ENCODE results near the gene OR11A1.
A peak's percentile ranks its signal among the peaks of the same experiment; 100 is the strongest.

OR11A1 gene, protein sequence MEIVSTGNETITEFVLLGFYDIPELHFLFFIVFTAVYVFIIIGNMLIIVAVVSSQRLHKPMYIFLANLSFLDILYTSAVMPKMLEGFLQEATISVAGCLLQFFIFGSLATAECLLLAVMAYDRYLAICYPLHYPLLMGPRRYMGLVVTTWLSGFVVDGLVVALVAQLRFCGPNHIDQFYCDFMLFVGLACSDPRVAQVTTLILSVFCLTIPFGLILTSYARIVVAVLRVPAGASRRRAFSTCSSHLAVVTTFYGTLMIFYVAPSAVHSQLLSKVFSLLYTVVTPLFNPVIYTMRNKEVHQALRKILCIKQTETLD

DNA sequence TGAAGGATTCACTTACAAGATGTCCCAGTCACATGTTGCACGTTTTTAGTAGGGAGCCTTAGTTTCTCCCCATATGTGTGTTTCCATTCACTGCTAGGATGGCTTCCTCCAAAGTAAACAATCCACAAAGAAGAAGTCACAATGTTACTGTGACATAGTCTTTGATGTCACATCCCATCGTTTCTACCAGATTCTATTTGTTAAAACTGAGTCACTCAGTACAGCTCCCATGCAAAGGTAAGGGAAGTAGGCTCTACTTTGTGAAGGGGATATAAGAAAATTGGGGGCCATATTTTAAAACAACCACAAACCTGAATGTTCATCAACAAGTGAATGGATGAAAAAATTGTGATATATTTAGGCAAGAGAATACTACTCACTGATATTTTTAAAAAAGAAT lies at the start of gene OR11A1, which contains the start of gene OR2H1:
Gene OR11A1 (minus strand): TSS at position 101 of the 400 bp plus-strand sequence. CDS start 29,430 bp downstream, outside the sequence.
Gene OR2H1 (plus strand): TSS at position 185 of the 400 bp plus-strand sequence. CDS start 4,615 bp downstream, outside the sequence.
- no peak for TF ChIP-seq GATA1 (IDR thresholded peaks at IDR 0.05; ENCODE audit: low read depth, low read length)
- TF ChIP-seq POLR2A (IDR thresholded peaks at IDR 0.05; ENCODE audit: low read length) = no peak
- DNase-seq = no peak

DNA sequence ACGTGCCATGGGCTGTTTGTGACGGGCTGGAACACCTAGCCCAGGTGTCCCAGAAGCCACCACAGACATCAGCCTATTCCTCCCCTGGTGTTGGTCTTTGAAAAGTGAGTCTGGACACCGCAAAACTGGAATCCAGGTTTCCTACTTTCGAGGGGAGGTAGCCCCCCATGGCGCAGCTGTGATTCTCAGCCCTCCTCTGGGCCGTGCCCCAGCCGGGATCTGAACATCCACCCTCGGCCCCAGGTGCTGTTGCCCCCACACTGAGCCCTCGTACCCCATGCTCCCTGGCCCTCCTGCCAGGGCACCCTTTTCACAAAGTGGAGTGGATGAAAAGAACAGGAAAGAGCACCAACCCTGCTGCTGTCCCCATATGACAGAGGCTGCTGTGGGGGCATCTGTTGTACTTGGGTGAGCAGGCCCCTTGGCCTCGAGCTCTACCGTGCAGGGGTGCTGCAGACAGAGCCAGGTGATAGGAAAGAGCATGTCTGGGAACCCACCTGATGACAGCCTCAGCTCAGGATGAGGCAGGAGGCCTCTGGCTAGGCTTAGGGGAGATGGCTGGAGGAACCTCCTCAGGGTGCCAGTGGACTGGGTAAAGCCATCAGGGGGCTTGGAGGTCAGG lies 49.7 kb upstream of the OR11A1 start:
- no peak for DNase-seq
- TF ChIP-seq GATA1 (IDR thresholded peaks at IDR 0.05; ENCODE audit: low read depth, low read length) = no peak
- no peak for TF ChIP-seq POLR2A (IDR thresholded peaks at IDR 0.05; ENCODE audit: low read length)

- no peak for DNase-seq
- no peak for TF ChIP-seq POLR2A (IDR thresholded peaks at IDR 0.05; ENCODE audit: low read length)
- no peak for TF ChIP-seq GATA1 (IDR thresholded peaks at IDR 0.05; ENCODE audit: low read depth, low read length)
These were observed 48.9 kb upstream of the OR11A1 start for GRCh38 chr6:29505808-29506207.

DNA sequence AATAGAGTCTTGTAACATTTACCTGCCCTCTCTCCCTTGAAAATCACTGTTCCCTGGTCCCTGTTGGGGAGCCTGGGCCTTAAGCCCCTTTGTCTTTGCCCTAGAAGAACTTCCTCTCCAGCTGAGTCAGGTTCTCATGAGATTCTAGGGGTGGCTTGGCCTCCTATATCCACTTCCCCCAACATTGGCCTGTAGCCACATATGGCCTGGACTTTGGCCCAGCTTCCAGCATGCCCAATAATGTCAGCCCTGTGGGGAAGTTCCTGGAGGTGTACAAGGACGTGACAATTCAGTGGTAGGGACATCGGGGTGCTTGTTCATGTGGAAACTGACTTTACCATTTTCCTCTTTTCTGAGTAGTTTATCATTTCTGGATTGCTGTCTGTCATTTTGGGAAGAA lies 48.1 kb upstream of the OR11A1 start:
- DNase-seq = no peak
- TF ChIP-seq GATA1 (IDR thresholded peaks at IDR 0.05; ENCODE audit: low read depth, low read length) = no peak
- no peak for TF ChIP-seq POLR2A (IDR thresholded peaks at IDR 0.05; ENCODE audit: low read length)

DNA sequence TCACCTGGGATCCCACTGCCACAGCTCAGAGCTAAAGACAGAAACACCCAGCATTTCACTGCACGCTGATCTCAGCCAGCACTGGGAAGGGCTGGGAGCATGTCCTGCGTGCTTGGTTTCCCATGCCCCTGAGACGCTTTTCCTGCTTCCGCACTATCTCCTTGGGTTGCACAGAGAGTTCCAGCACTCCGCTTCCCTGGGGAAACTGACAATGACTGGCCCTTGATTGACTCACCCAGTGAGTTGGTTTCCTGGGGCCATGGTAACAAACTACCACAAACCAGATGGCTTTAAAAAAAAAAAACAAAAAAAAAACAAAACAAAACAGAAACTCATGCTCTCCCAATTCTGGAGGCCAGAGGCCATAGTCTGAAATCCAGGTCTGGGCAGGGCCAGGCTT lies 45.7 kb upstream of the OR11A1 start:
- DNase-seq = no peak
- TF ChIP-seq POLR2A (IDR thresholded peaks at IDR 0.05; ENCODE audit: low read length) (no peak), GATA1 (IDR thresholded peaks at IDR 0.05; ENCODE audit: low read depth, low read length) (no peak)

- TF ChIP-seq GATA1 (IDR thresholded peaks at IDR 0.05; ENCODE audit: low read depth, low read length) (no peak), POLR2A (IDR thresholded peaks at IDR 0.05; ENCODE audit: low read length) (no peak)
- no peak for DNase-seq
These were observed 45.3 kb upstream of the OR11A1 start for GRCh38 chr6:29502181-29502580.

- no peak for DNase-seq
- TF ChIP-seq GATA1 (IDR thresholded peaks at IDR 0.05; ENCODE audit: low read depth, low read length) (no peak), POLR2A (IDR thresholded peaks at IDR 0.05; ENCODE audit: low read length) (no peak)
These were observed 44.2 kb upstream of the OR11A1 start for GRCh38 chr6:29501106-29501505.

DNA sequence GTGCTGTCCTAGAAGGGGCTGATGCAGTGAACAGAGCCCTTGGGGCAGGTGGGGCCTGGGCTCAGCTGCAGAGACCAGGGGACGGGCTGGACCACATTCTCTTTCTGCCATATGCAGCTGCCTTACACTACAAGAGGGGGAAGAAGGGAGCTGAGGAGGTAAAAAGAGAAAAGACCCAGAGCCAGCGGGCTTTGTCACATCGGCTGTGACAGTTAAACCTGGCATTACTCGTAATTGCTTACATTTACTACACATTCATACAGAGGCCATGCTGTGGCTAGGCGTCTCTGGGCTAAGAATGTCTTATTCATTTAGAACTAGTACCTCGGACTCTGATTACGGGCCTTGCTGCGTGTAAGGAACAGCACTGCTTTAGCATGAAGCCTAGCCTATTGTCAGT lies 43.7 kb upstream of the OR11A1 start:
- TF ChIP-seq GATA1 (IDR thresholded peaks at IDR 0.05; ENCODE audit: low read depth, low read length) (no peak), POLR2A (IDR thresholded peaks at IDR 0.05; ENCODE audit: low read length) (no peak)
- no peak for DNase-seq

- DNase-seq = no peak
- TF ChIP-seq GATA1 (IDR thresholded peaks at IDR 0.05; ENCODE audit: low read depth, low read length) (no peak), POLR2A (IDR thresholded peaks at IDR 0.05; ENCODE audit: low read length) (no peak)
These were observed 42.8 kb upstream of the OR11A1 start for GRCh38 chr6:29499704-29500103.

DNA sequence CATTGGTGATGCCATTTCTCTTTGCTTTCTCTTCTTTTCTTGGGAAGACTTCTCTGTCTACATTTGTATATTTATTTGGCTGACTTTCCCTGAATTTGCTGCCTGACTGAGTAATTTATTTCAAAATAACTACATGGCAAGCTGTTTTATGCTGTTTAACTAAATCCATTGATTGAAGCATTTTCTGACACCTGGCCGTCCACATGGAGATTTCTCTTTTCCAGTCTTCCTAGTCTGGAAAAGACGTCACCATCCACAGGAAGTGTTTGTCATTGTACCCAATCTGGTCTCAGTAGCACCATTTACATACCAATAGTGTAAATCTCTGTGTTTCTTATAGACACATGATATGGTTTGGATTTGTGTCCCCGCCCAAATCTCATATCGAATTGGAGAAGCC lies 40.1 kb upstream of the OR11A1 start:
- TF ChIP-seq POLR2A (IDR thresholded peaks at IDR 0.05; ENCODE audit: low read length) = no peak
- no peak for TF ChIP-seq GATA1 (IDR thresholded peaks at IDR 0.05; ENCODE audit: low read depth, low read length)
- no peak for DNase-seq

GRCh38 chr6:29495571-29495970 lies 38.7 kb upstream of the OR11A1 start:
- TF ChIP-seq GATA1 (IDR thresholded peaks at IDR 0.05; ENCODE audit: low read depth, low read length) = no peak
- no peak for TF ChIP-seq POLR2A (IDR thresholded peaks at IDR 0.05; ENCODE audit: low read length)
- no peak for DNase-seq

DNA sequence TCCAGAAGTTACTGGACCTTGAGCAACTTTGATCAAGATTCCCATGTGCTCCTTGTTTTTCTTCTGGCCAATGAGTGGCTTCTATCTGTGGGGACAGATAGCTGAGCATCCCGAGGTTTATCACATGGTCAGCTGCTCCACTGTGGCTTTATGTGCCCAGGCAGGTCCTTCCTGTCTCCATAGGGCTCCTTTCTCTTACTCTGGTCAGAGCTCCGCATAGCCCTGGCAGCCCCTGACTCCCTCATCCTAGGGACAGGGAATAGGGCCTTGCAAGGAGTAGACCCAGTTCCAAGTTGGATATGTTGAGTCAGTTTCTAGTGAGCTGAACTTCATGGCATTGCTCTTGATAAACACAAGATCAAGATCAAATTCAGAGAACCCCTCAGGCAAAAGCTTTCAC lies 37.3 kb upstream of the OR11A1 start:
- no peak for TF ChIP-seq POLR2A (IDR thresholded peaks at IDR 0.05; ENCODE audit: low read length)
- no peak for TF ChIP-seq GATA1 (IDR thresholded peaks at IDR 0.05; ENCODE audit: low read depth, low read length)
- DNase-seq = no peak

GRCh38 chr6:29493261-29493660 lies 36.4 kb upstream of the OR11A1 start:
- no peak for TF ChIP-seq POLR2A (IDR thresholded peaks at IDR 0.05; ENCODE audit: low read length)
- TF ChIP-seq GATA1 (IDR thresholded peaks at IDR 0.05; ENCODE audit: low read depth, low read length) = no peak

GRCh38 chr6:29491574-29491973 lies 34.7 kb upstream of the OR11A1 start:
- no peak for DNase-seq
- no peak for TF ChIP-seq GATA1 (IDR thresholded peaks at IDR 0.05; ENCODE audit: low read depth, low read length)
- no peak for TF ChIP-seq POLR2A (IDR thresholded peaks at IDR 0.05; ENCODE audit: low read length)

More at GRCh38 chr6:29493261-29493660, 36.4 kb upstream of the OR11A1 start:
- DNase-seq = no peak

DNA sequence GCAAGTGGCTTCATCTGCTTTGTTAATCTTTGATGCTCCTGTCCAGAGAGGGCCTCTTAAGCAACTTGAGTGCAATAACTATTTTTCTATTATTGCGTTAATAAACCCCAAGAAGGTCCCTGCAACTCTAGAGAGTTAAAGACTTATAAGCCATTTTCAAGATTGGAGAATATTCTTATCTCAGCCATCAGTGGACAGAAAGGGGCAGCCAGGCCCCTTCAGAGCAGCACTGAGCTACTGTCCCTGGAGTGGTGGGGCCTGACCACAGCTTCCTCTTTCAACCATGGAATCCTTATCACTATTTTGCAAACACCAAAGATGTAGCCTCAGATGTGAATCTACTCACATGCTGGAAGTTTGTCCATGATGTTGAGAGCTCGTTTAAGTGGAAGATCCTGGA lies 33.7 kb upstream of the OR11A1 start:
- peak; percentile 8 to 49 for DNase-seq
- TF ChIP-seq GATA1 (IDR thresholded peaks at IDR 0.05; ENCODE audit: low read depth, low read length) (no peak), POLR2A (IDR thresholded peaks at IDR 0.05; ENCODE audit: low read length) (no peak)

All from erythroblast (primary cell).